SK-N-SH treated with all-trans-retinoic acid at 6 μM for 48 hours (cell line): Measurements from ENCODE around the gene SCN8A.

Experiments
- CSDC2 ChIP-seq: fragments of 250-450 bp; sonication (Bioruptor Pico); IDR thresholded peaks from 2 replicates; pipeline ENCODE4 v1.5.0; 2020; ENCODE audit warnings: mild to moderate bottlenecking, moderate library complexity
- ISL1 ChIP-seq: fragments of 250-450 bp; sonication (Bioruptor Pico); IDR thresholded peaks from 2 replicates; pipeline ENCODE4 v2.1.2; 2022; ENCODE audit warnings: mild to moderate bottlenecking, moderate library complexity
- TSHZ2 ChIP-seq: fragments of 250-450 bp; sonication (Bioruptor Pico); IDR thresholded peaks from 2 replicates; pipeline ENCODE4 v1.5.0; 2020; ENCODE audit warnings: mild to moderate bottlenecking, moderate library complexity
- ZFP3 ChIP-seq: fragments of 250-450 bp; sonication (Bioruptor Pico); IDR thresholded peaks from 2 replicates; pipeline ENCODE4 v1.5.0; 2020; ENCODE audit warnings: mild to moderate bottlenecking, moderate library complexity
- ZFP30 ChIP-seq: fragments of 450-650 bp; formaldehyde crosslinking; IDR thresholded peaks from 2 replicates; pipeline ENCODE4 v1.5.0; 2022; ENCODE audit warnings: mild to moderate bottlenecking, moderate library complexity
- ZNF70 ChIP-seq: fragments of 450-650 bp; formaldehyde crosslinking; IDR thresholded peaks from 2 replicates; pipeline ENCODE4 v1.5.0; 2020; ENCODE audit warnings: mild to moderate bottlenecking, moderate library complexity
- ZNF8 ChIP-seq: fragments of 450-650 bp; formaldehyde crosslinking; IDR thresholded peaks from 2 replicates; pipeline ENCODE4 v1.5.0; 2020; ENCODE audit warnings: mild to moderate bottlenecking, moderate library complexity

DNA sequence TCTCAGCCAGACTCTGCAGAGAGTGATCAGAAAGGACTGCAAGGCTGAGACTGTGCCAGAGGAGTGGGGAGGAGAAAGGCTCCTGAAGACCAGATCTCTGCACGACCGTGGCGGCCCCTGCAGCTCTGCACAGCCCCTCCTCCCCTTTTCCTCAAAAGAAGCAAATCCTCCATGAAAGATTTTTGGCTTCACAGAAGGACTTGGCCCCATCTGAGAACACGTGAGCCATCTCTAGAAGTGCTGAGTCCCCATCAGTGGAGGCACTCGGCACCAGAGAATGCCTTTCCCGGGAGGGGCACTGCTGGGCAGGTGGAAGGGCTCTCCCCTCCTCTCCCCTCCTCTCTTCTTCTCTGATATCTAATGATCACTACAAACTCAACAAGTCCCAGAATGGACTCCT is 250.7 kb downstream of the SCN8A start:
- no peak for TF ChIP-seq ZNF70 (CRISPR knock-in tag)
- TF ChIP-seq TSHZ2: no peak
- TF ChIP-seq ISL1 (CRISPR knock-in tag): no peak
- no peak for TF ChIP-seq ZFP30
- TF ChIP-seq ZFP3 (CRISPR knock-in tag): no peak
- no peak for TF ChIP-seq CSDC2 (CRISPR knock-in tag)
- no peak for TF ChIP-seq ZNF8 (CRISPR knock-in tag)
